H1 (cell line): ENCODE data around the gene NKTR. TPM values are rescaled to one million over a fixed set of nuclear protein-coding genes. Genes with fewer than 3 reads are reported as not detected.

Source experiments
- CTCF ChIA-PET: fragments of 300-600 bp; sonication (Branson Sonifier 250); formaldehyde crosslinking; loops from one replicate; lab custom pipeline; 2021; ENCODE audit not compliant: partially characterized antibody; lab: Charles Lee
- POLR2A ChIA-PET: fragments of 300-600 bp; sonication (Branson Sonifier 250); formaldehyde crosslinking; loops from one replicate; lab custom pipeline; 2021; ENCODE audit warnings: inconsistent platforms; ENCODE audit not compliant: partially characterized antibody; lab: Charles Lee
- DNase-seq, 2 experiments: peaks; one replicate each; pipeline versions ENCODE4 v3.0.0 to v3.0.0-alpha.2; 2010 to 2022; ENCODE audit warnings: low spot score in 2 of 2, low read depth in 1 of 2, mixed read lengths in 1 of 2
- FAIRE-seq: peaks from 2 replicates; lab custom pipeline; 2011; peaks lifted over from hg19 to GRCh38; lab: Jason Lieb, UNC
- H2AFZ ChIP-seq: 2 replicates; pipeline ENCODE4 v1.8.1; 2012; ENCODE audit warnings: low read length, inconsistent platforms
- H2AK5ac ChIP-seq: 2 replicates; pipeline ENCODE4 v1.6.1; 2013; ENCODE audit warnings: low read depth, low read length
- H2BK120ac ChIP-seq: replicated peaks from 2 replicates; pipeline ENCODE3; 2013; ENCODE audit warnings: low read depth, low read length, inconsistent platforms
- H2BK12ac ChIP-seq: 2 replicates; pipeline ENCODE4 v1.6.1; 2013; ENCODE audit warnings: low read depth, low read length
- H2BK15ac ChIP-seq: 2 replicates; pipeline ENCODE4 v1.6.1; 2013; ENCODE audit warnings: low read length
- H2BK20ac ChIP-seq: 2 replicates; pipeline ENCODE4 v1.6.1; 2013; ENCODE audit warnings: low read length
- H2BK5ac ChIP-seq: 2 replicates; pipeline ENCODE4 v1.6.1; 2013; ENCODE audit warnings: low read depth, low read length
- H3K14ac ChIP-seq: 2 replicates; pipeline ENCODE4 v1.6.1; 2013; ENCODE audit warnings: inconsistent platforms; ENCODE audit not compliant: insufficient read length
- H3K18ac ChIP-seq: 2 replicates; pipeline ENCODE4 v1.6.1; 2013; ENCODE audit warnings: low read length; ENCODE audit errors: extremely low read depth
- H3K23ac ChIP-seq: 2 replicates; pipeline ENCODE4 v1.6.1; 2013; ENCODE audit warnings: inconsistent platforms; ENCODE audit not compliant: insufficient read length
- H3K23me2 ChIP-seq: 2 replicates; pipeline ENCODE4 v1.6.1; 2013; ENCODE audit warnings: low read depth, low read length
- H3K27ac ChIP-seq: 2 replicates; pipeline ENCODE4 v1.6.1; 2011; ENCODE audit warnings: low read depth, low read length, inconsistent platforms
- H3K27me3 ChIP-seq, 4 experiments: replicated peaks in 1 of 4; 1 replicate in 1 of 4; 2 replicates in 3 of 4; pipeline versions ENCODE4 v1.6.1 to v1.8.1; 2011 to 2013; ENCODE audit warnings: low read length in 3 of 4, mild to moderate bottlenecking in 3 of 4, inconsistent platforms in 2 of 4, mixed read lengths in 2 of 4, moderate library complexity in 1 of 4; ENCODE audit not compliant: control insufficient read depth in 3 of 4, insufficient read depth in 3 of 4; ENCODE audit errors: extremely low read depth in 1 of 4
- H3K36me3 ChIP-seq, 4 experiments: 2 replicates each; pipeline versions ENCODE4 v1.6.1 to v1.8.1; 2011 to 2013; ENCODE audit warnings: mild to moderate bottlenecking in 4 of 4, low read length in 3 of 4, moderate library complexity in 2 of 4, control low read depth in 1 of 4, inconsistent platforms in 1 of 4; ENCODE audit not compliant: insufficient read depth in 4 of 4, control insufficient read depth in 2 of 4
- H3K4ac ChIP-seq: replicated peaks from 2 replicates; pipeline ENCODE3; 2013; ENCODE audit warnings: low read length, low read depth, mixed read lengths, inconsistent platforms; ENCODE audit not compliant: insufficient read length
- H3K4me1 ChIP-seq, 4 experiments: replicated peaks in 1 of 4; 1 replicate in 1 of 4; 2 replicates in 3 of 4; pipeline versions ENCODE4 v1.6.1 to v1.8.1; 2011 to 2013; ENCODE audit warnings: low read length in 3 of 4, inconsistent platforms in 2 of 4, mixed read lengths in 1 of 4; ENCODE audit not compliant: insufficient read depth in 4 of 4, control insufficient read depth in 3 of 4
- H3K4me2 ChIP-seq, 2 experiments: 2 replicates each; pipeline versions ENCODE4 v1.6.1 to v1.8.1; 2011 to 2013; ENCODE audit warnings: low read depth in 2 of 2, low read length in 2 of 2, control low read depth in 1 of 2, inconsistent platforms in 1 of 2, mild to moderate bottlenecking in 1 of 2; ENCODE audit not compliant: insufficient read depth in 1 of 2
- H3K4me3 ChIP-seq, 4 experiments: fragments of 200-600, 300-600 bp in 1 of 4; sonication (generic), shearing (Covaris generic), sonication (Bioruptor Twin) in 1 of 4; 2 replicates each; pipeline versions ENCODE4 v1.5.1 to v1.8.1; 2011 to 2016; ENCODE audit warnings: low read length in 4 of 4, low read depth in 3 of 4, control low read depth in 2 of 4, inconsistent platforms in 2 of 4, mild to moderate bottlenecking in 2 of 4, mixed read lengths in 1 of 4, moderate library complexity in 1 of 4; ENCODE audit not compliant: insufficient read depth in 2 of 4; ENCODE audit errors: extremely low read depth in 1 of 4
- H3K56ac ChIP-seq: replicated peaks from 2 replicates; pipeline ENCODE3; 2013; ENCODE audit warnings: low read depth, mild to moderate bottlenecking, mixed read lengths, low read length, inconsistent platforms; ENCODE audit not compliant: insufficient read length
- H3K79me1 ChIP-seq: 2 replicates; pipeline ENCODE4 v1.6.1; 2013; ENCODE audit warnings: low read depth, low read length, control low read depth
- H3K79me2 ChIP-seq, 2 experiments: 2 replicates each; pipeline versions ENCODE4 v1.6.1 to v1.8.1; 2012 to 2013; ENCODE audit warnings: low read length in 2 of 2, mild to moderate bottlenecking in 2 of 2, inconsistent platforms in 1 of 2; ENCODE audit not compliant: insufficient read depth in 2 of 2, control insufficient read depth in 1 of 2
- H3K9ac ChIP-seq, 4 experiments: replicated peaks in 1 of 4; 1 replicate in 1 of 4; 2 replicates in 3 of 4; pipeline versions ENCODE4 v1.6.1 to v1.8.1; 2011 to 2013; ENCODE audit warnings: low read depth in 3 of 4, low read length in 3 of 4, control low read depth in 2 of 4, mild to moderate bottlenecking in 2 of 4, moderate library complexity in 2 of 4, inconsistent platforms in 1 of 4; ENCODE audit errors: extremely low read depth in 1 of 4
- H3K9me3 ChIP-seq, 2 experiments: 2 replicates each; pipeline versions ENCODE4 v1.6.1 to v1.8.1; 2012 to 2013; ENCODE audit warnings: mild to moderate bottlenecking in 2 of 2, moderate library complexity in 2 of 2, control low read depth in 1 of 2, inconsistent platforms in 1 of 2, low read depth in 1 of 2, low read length in 1 of 2, mixed read lengths in 1 of 2; ENCODE audit not compliant: insufficient read depth in 2 of 2
- H4K20me1 ChIP-seq, 2 experiments: replicated peaks in 1 of 2; 2 replicates each; pipeline versions ENCODE3 to v1.8.1; 2011 to 2013; ENCODE audit warnings: inconsistent platforms in 2 of 2, low read length in 2 of 2, mild to moderate bottlenecking in 1 of 2; ENCODE audit not compliant: insufficient read depth in 2 of 2, control insufficient read depth in 1 of 2
- H4K5ac ChIP-seq: 2 replicates; pipeline ENCODE4 v1.6.1; 2013; ENCODE audit warnings: low read length, low read depth, mixed read lengths, inconsistent platforms; ENCODE audit not compliant: insufficient read length
- H4K8ac ChIP-seq: 2 replicates; pipeline ENCODE4 v1.8.0; 2013; ENCODE audit warnings: mild to moderate bottlenecking, moderate library complexity, low read length, inconsistent platforms; ENCODE audit not compliant: insufficient read depth; ENCODE audit errors: extremely low read depth
- H4K91ac ChIP-seq: replicated peaks from 2 replicates; pipeline ENCODE3; 2013; ENCODE audit warnings: low read length, mixed read lengths, inconsistent platforms; ENCODE audit not compliant: insufficient read length
- ATF2 ChIP-seq: IDR thresholded peaks from 2 replicates; pipeline ENCODE4 v1.6.1; 2012; ENCODE audit warnings: low read length, inconsistent platforms
- CHD1 ChIP-seq: IDR thresholded peaks from 2 replicates; pipeline ENCODE4 v1.6.1; 2012; ENCODE audit warnings: low read depth, low read length, improper control_type of control experiment
- JUN ChIP-seq: IDR thresholded peaks from 2 replicates; pipeline ENCODE4 v1.6.1; 2011; ENCODE audit warnings: low read depth, mild to moderate bottlenecking, improper control_type of control experiment, low read length
- POLR2AphosphoS5 ChIP-seq: IDR thresholded peaks from 2 replicates; pipeline ENCODE4 v1.6.1; 2011; ENCODE audit warnings: low read depth, low read length
- SP4 ChIP-seq: IDR thresholded peaks from 2 replicates; pipeline ENCODE4 v1.6.1; 2012; ENCODE audit warnings: low read length, inconsistent platforms
- WGBS, 2 experiments: shearing (Covaris generic) in 1 of 2; methylation state at CpG; one replicate each; pipeline versions ENCODE4 v1.1.6 to v1.1.7; 2013 to 2015; ENCODE audit warnings: low lambda C conversion rate in 2 of 2, mixed read lengths in 2 of 2, inconsistent platforms in 1 of 2, low coverage in 1 of 2, missing lambda C conversion rate in 1 of 2; ENCODE audit not compliant: insufficient replicate concordance in 2 of 2, insufficient coverage in 1 of 2, insufficient read length in 1 of 2; ENCODE audit errors: extremely low coverage in 1 of 2, missing lambda C conversion rate in 1 of 2; 5-methylcytosine and 5-hydroxymethylcytosine counted together
- polyA plus RNA-seq, 7 experiments: library from polyadenylated mRNA; depleted of rRNA in 3 of 7; stranded (reverse) in 5 of 7; unstranded in 2 of 7; fragments of >200 nt in 5 of 7; fragments of 200-250 nt in 2 of 7; gene quantifications; 1 replicate in 5 of 7; 2 replicates in 1 of 7; 4 replicates in 1 of 7; pipeline versions ENCODE4 v1.2.1 to v1.2.3, GENCODE V29; 2011 to 2013; ENCODE audit warnings: missing spikeins in 2 of 7, mixed read lengths in 2 of 7
- total RNA-seq: library from RNA; stranded (reverse); fragmentation: NEBNext Ultra II Directional; extraction: Animal tissue kit (Norgen Biotek cat#: 25700); gene quantifications from 2 replicates; pipeline ENCODE4 v1.2.1, GENCODE V29; 2021
- TF ChIP-seq, protein P1 (sequence below): IDR thresholded peaks from 2 replicates; pipeline ENCODE4 v1.6.1; 2011; ENCODE audit warnings: low read depth, mild to moderate bottlenecking, low read length; ENCODE audit not compliant: insufficient read depth

The NKTR gene
- total and polyA plus RNA-seq, 2 of the 8 experiments (the other 6 are each of a cell fraction or from before 2014, with no cell fraction given), result 24.1 to 62.2 TPM

GRCh38 chr3:42649783-42650182 is 49.3 kb downstream of the NKTR start:
- H2BK120ac ChIP-seq, result no peak overlapping the region
- H3K18ac ChIP-seq, result no peak overlapping the region
- H3K79me2 ChIP-seq, result no peaks in the 10 kb centered on the region
- FAIRE-seq (no peak), DNase-seq (no peak)
- no peak overlapping the region for H3K9ac ChIP-seq
- no peak overlapping the region for H3K4me3 ChIP-seq
- H2AK5ac ChIP-seq, result no peak overlapping the region
- no peak overlapping the region for H2AFZ ChIP-seq
- H2BK20ac ChIP-seq, result no peak overlapping the region
- no peaks in the 10 kb centered on the region for H3K27me3 ChIP-seq
- H3K14ac ChIP-seq, result no peak overlapping the region
- no peak overlapping the region for H3K4me2 ChIP-seq
- H3K36me3 ChIP-seq, result peaks cover 2 to 29% (median 20%) of the 10 kb centered on the region in 4 experiments; a peak in 7 of 8 replicates
- H3K9me3 ChIP-seq, result no peaks in the 10 kb centered on the region
- H3K4ac ChIP-seq, result no peak overlapping the region
- H3K23ac ChIP-seq, result no peak overlapping the region
- H2BK12ac ChIP-seq, result no peak overlapping the region
- H3K79me1 ChIP-seq, result 0 out of 2 replicates have a peak, but pooled peaks cover 2% of the 10 kb centered on the region
- no peak overlapping the region for H2BK15ac ChIP-seq
- H4K20me1 ChIP-seq, result peaks cover 2 to 4% of the 10 kb centered on the region in 2 experiments
- 91% methylated on average over 4 of the region's 4 CpGs; no CpG with 5 or more reads in 1 of the 2 experiments for WGBS, 2 experiments
- H3K23me2 ChIP-seq, result peaks cover 3% of the 10 kb centered on the region; the same call in 1 of the 2 replicates
- no peak overlapping the region for H2BK5ac ChIP-seq
- H3K56ac ChIP-seq, result no peak overlapping the region
- H3K4me1 ChIP-seq, result peaks cover 0 to 34% (median 24%) of the 10 kb centered on the region in 4 experiments; a peak in 6 of 7 replicates
- POLR2A ChIA-PET, result interaction anchor here (0.6 to 3.6 kb wide), 10 partner anchors 10 to 200 kb away, joined by 3 to 14 read pairs (median 4); partner anchors contain the start of genes HHATL and NKTR
- no peak overlapping the region for H4K91ac ChIP-seq
- no peak overlapping the region for H3K27ac ChIP-seq
- peak overlapping the region; percentile 51; the same call in 1 of the 2 replicates for H4K8ac ChIP-seq
- CTCF ChIA-PET, result interaction anchor here (0.6 to 4.3 kb wide), 9 partner anchors 17 to 141 kb away, joined by 3 to 31 read pairs (median 5); no protein-coding TSS in a partner anchor
- no peak overlapping the region for H4K5ac ChIP-seq
- TF ChIP-seq SP4 (no peak), CHD1 (no peak), ATF2 (no peak), JUN (no peak), POLR2AphosphoS5 (0 out of 2 replicates have a peak, but pooled peaks have one; percentile 54)
- TF ChIP-seq, protein P1, sequence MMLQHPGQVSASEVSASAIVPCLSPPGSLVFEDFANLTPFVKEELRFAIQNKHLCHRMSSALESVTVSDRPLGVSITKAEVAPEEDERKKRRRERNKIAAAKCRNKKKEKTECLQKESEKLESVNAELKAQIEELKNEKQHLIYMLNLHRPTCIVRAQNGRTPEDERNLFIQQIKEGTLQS, result no peak
